A549 (cell line): ENCODE data around the gene DLG2.

ENCODE experiments used
- CBX2 ChIP-seq: fragments of 200-600 bp; sonication (generic); IDR thresholded peaks from 2 replicates; pipeline ENCODE4 v1.6.1; 2016; ENCODE audit warnings: low read depth, mild to moderate bottlenecking, borderline replicate concordance
- CTCF ChIP-seq: fragments of >200 bp; sonication (Bioruptor Twin); formaldehyde crosslinking; IDR thresholded peaks from 3 replicates; pipeline ENCODE4 v1.5.1; 2016
- NPAS2 ChIP-seq: fragments of 250-450 bp; sonication (Bioruptor Pico); IDR thresholded peaks from 2 replicates; pipeline ENCODE4 v1.8.0; 2022; ENCODE audit warnings: mild to moderate bottlenecking, moderate library complexity, borderline replicate concordance
- POLR2A ChIP-seq: IDR thresholded peaks from 2 replicates; pipeline ENCODE4 v1.6.1; 2012; ENCODE audit warnings: mild to moderate bottlenecking, low read length

GRCh38 chr11:83449338-83449913 is 2177.7 kb downstream of the DLG2 start:
- TF ChIP-seq POLR2A (no peak), CBX2 (no peak), CTCF (no peak), NPAS2 (CRISPR knock-in tag) (no peak)
